ENCODE results near the gene TMEM250.
"Not testable (repeated sequence)": the region's sequence is repeated elsewhere in the genome, so short reads cannot be mapped to it uniquely, and the experiment has no call there.

- not testable (repeated sequence) for TF ChIP-seq CTCF (IDR thresholded peaks at IDR 0.05; ENCODE audit: insufficient read depth, low read depth, low read length); EZH2 (IDR thresholded peaks at IDR 0.05; ENCODE audit: insufficient read depth, low read length)
These were observed 17.0 kb downstream of the TMEM250 start for GRCh38 chr9:136101615-136102074.

All from astrocyte (in vitro differentiated cells and primary cell).